ENCODE results near the gene NCK2. TPM values are rescaled to one million over a fixed set of nuclear protein-coding genes. Genes with fewer than 3 reads are reported as not detected.

NCK2 gene
- total and polyA plus RNA-seq, 10 of the 15 experiments (the other 5 are each of a cell fraction or from before 2014, with no cell fraction given), result 1.2 to 30.9 (median 14.1) TPM

DNA sequence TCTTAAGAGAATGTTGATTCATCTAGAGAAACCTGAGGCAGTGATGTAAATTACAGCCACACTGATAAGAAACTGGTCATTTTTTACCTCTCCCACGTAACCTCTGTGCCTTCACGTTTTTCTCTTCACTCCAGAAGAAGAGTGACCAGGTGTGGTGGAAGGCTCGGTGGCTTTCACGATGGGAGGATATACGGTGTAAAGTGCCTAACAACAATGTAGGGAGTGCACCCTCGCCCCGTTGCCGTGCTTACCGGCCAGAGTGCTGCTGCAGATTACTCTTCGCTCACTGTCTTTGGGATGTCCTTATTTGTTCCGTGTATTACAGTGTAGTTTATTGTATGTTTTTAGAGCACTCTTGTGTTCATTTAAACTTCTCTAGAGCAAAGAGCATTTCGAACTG is 46.5 kb downstream of the NCK2 start (continued):
- TF ChIP-seq, protein P1, sequence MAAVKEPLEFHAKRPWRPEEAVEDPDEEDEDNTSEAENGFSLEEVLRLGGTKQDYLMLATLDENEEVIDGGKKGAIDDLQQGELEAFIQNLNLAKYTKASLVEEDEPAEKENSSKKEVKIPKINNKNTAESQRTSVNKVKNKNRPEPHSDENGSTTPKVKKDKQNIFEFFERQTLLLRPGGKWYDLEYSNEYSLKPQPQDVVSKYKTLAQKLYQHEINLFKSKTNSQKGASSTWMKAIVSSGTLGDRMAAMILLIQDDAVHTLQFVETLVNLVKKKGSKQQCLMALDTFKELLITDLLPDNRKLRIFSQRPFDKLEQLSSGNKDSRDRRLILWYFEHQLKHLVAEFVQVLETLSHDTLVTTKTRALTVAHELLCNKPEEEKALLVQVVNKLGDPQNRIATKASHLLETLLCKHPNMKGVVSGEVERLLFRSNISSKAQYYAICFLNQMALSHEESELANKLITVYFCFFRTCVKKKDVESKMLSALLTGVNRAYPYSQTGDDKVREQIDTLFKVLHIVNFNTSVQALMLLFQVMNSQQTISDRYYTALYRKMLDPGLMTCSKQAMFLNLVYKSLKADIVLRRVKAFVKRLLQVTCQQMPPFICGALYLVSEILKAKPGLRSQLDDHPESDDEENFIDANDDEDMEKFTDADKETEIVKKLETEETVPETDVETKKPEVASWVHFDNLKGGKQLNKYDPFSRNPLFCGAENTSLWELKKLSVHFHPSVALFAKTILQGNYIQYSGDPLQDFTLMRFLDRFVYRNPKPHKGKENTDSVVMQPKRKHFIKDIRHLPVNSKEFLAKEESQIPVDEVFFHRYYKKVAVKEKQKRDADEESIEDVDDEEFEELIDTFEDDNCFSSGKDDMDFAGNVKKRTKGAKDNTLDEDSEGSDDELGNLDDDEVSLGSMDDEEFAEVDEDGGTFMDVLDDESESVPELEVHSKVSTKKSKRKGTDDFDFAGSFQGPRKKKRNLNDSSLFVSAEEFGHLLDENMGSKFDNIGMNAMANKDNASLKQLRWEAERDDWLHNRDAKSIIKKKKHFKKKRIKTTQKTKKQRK (IDR thresholded peaks at IDR 0.05; ENCODE audit: low read depth, low read length), result no peak
- TF ChIP-seq USF2 (IDR thresholded peaks at IDR 0.05; ENCODE audit: borderline replicate concordance, low read depth, low read length), result no peak
- no peak for TF ChIP-seq IRF5 (IDR thresholded peaks at IDR 0.05; ENCODE audit: borderline replicate concordance)
- no peak for TF ChIP-seq ZNF207 (IDR thresholded peaks at IDR 0.05; ENCODE audit: borderline replicate concordance)
- TF ChIP-seq SPI1 (IDR thresholded peaks at IDR 0.05; ENCODE audit: borderline replicate concordance, insufficient read depth, low read depth, low read length), result no peak
- no peak for TF ChIP-seq SMARCA5 (IDR thresholded peaks at IDR 0.05)
- TF ChIP-seq IKZF2 (IDR thresholded peaks at IDR 0.05), result no peak
- no peak for TF ChIP-seq TARDBP (IDR thresholded peaks at IDR 0.05; ENCODE audit: borderline replicate concordance)

Data from GM12878 (cell line).